ENCODE measurements around the gene LRPPRC.

LRPPRC gene

DNA sequence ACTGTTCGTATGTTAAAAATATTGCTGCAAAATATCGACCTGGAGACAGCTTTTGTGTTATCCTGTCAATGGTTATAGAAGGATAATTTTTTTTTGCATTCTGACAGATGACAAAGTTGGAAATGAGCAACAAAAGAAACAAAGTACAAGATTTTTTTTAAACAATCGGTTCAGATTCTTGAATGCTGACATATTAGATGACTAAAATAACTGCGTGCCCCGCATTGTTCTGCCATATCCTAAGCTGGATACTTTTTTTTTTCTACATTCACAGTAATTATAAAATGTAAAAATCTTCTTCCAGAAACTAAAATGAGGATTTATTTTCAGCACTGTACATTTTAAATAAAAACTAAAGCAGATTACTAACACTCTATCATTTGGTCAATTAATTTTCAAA, 89.9 kb downstream of the LRPPRC start:
- no peak for DNase-seq

DNA sequence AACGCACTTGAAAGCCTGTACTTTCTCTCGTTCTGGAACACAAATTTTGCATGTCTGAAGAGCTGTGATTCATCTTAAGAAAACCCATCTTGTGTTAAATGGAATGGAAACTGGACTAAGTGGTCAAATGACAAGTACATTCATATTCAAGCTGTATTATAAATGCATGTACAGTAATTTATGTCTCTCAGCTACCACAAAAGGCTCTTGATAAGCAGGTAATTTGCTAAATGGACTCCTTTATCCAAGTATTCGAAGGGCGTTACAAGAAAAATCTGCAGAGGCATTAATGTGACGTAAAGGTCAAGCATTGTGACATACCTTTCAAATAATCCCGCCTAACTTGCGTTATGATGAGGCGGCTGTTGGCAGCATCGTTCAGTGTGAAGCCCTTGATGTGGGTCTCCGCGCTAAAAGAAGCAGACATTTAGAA, 90.4 kb downstream of the LRPPRC start:
- DNase-seq = peak; percentile 20

DNA sequence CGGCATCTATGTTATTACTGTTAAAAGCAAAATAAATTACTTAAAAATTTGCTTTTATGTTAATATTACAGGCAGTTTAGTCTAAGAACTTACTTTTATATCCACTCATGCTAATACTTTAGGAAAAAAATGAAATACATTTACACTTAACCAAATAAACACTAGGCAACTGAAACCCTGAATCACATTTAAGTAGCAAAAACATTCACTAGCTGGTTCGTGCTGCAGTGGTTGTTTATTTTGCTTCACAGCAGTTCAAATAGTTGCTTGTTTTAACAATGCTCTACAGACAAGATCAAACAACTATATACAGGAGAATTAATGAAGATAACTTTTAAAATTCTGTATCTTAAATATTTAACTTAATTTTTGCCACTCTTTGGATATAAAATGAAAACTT, 96.2 kb downstream of the LRPPRC start:
- DNase-seq = no peak

DNA sequence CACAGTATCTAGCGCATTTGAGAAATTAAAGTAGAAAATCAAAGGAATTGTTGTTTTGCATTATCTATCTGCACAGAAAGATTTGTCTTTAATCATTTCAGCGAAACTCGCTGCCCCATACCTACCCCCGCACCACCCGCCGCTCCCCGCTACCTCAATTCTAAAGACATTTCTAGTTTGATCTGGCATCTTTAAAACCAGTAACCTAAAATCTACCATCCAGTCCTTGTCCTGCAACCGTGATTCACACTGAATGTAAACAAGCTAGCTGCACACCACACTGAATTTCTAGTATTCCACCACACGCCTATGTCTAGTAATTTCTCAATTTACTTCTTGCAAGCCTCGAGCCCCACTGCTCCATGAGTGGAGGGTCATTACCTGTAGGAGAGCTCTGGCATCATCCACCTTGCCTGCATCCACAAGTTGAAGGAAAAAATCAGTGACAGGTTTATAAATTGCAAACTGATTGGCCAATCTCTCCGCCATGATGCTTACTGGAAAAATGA, 96.9 kb downstream of the LRPPRC start:
- DNase-seq = peak; percentile 62

DNA sequence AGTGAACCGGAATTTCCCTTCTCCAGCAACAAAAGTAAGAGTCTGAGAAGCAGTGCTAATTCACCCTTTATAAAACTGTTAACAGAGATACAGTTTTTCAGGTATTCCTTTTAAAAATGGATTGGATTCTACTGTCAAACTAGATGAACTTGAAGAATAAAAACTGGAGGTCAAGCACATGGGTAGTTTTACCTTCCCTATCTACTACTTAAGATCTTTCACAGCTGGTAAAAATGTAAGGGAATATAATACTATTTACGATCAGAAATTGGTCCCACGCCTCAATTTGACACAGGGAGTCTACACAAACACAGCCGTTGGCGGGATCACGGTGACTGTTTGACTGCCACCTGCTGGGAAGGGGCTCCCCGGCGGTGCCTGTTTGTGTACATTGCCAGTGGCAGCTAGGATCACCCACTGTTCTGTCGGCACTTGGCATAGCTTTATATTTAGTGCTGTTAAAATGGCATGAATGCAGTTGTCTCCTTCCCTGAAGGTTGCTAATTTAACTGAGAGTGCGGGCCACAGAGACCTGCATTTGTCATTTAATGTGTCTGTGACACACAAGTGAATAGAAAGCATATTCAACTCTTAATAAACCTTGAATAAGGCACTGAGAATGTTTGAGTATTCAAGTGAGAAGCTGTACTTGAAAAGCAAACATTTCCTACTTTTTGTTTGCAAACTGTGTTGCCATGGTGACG, 97.5 kb downstream of the LRPPRC start:
- DNase-seq = peak; percentile 99

DNA sequence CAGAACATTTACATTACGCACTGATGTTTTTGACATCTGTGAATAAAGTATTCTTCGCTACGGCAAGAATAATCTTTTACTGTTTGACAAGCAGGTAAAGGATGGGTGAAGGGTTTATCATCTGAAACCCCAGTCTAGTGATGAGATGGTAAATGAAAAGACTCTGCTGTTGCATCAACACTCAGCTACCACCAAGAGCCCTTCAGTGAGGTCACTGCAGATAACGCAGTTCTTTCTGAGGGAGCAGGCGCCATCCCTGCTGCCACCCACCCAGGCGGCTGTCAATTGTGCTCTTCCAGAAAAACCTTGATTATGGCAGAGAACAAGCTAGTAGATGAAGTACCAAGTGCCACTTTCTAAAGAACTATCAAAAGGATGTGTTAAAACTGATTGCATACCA, 98.3 kb downstream of the LRPPRC start:
- DNase-seq = peak; percentile 82

DNA sequence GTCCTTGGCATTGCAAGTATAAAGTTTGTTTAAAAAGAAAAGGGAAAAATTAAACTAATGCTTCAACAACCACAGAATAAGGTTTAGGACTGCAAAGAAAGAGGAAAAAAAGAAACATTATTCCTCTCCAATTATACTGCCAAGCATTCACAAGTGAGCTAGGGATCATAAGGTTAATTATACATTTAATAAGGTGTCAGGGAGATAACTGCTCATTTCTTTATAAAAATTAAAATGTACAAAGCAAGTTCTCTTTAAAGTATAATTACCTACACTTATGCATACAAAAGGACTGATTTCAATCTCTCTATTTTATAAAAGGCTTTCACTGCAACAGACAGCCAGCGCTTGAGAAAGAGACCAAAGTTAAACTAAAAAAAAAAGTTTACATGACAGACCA, 98.9 kb downstream of the LRPPRC start:
- DNase-seq = peak; percentile 67

DNA sequence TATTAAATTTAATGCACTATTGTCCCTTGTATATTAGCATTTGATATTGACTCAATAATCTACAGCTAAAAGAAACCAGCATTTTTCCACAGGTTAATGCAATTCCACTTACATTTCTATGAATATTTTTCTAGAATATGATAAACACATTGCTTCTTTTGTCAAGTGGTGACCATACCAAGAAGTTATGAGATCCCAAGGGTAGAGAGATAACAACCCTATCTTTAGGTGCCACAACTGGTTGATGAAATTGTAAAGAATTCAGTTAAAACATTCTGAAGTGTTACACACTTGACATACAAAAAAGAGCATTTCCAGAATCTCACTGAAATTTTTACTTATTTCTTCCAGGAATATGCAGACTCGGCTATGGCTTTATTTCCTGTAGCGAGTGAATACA, 101.0 kb downstream of the LRPPRC start:
- no peak for DNase-seq

DNA sequence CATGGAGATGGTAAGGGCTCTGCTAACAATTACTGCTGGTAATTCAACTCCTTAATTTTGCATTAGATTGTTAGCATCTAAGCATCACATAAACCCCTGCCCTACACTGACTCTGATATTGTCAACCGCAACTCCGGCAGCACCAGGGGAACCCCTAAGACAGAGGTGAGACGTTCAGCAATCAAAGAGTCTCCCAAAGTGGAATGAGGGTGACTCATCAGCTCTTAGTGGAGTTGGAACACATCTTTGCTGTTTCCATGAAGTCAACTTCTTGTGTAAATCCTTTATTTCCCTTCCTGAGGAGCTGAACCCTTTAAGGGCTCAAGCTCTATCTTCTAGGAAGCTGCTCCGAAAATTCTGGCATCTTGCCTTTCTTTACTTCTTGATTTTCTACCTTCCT, 104.9 kb downstream of the LRPPRC start:
- DNase-seq = no peak

DNA sequence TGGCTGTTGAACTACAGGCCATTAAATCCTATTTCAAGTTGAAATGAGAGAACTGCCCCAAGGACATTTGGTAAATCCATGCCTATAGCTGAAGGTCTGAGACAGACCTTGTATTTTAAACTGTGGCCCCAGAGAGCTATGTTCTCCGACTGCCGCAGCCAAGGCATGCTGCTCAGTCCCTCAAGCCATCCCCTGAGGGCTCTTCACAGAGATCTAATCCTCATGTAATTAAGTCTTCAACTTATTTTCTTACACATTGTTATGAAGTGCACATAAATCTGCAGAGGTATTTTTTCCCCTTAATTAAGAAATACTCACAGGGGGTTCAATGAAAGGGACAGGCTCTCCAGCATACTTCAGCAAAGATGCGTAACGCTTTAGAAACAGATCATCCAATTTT, 106.4 kb downstream of the LRPPRC start:
- DNase-seq = no peak

DNA sequence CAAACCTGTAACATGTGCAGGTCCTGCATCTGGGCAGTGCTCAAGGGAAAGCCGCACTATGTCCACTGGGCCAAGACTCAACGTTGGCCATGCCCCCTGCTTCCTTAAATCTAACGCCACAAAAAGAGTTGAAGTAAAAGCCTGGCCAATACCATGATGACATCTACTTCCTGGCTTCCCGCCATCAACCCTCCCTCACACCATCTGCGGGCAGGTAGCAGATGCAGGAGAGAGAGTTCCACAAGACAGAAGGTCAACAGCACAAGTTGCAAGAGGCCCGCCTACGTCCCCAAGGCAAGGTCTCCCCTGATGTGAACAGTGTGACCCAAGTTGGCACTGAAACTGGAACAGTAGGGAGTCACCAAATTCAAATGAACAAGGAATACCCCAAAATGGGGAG, 108.6 kb downstream of the LRPPRC start:
- DNase-seq = no peak

DNA sequence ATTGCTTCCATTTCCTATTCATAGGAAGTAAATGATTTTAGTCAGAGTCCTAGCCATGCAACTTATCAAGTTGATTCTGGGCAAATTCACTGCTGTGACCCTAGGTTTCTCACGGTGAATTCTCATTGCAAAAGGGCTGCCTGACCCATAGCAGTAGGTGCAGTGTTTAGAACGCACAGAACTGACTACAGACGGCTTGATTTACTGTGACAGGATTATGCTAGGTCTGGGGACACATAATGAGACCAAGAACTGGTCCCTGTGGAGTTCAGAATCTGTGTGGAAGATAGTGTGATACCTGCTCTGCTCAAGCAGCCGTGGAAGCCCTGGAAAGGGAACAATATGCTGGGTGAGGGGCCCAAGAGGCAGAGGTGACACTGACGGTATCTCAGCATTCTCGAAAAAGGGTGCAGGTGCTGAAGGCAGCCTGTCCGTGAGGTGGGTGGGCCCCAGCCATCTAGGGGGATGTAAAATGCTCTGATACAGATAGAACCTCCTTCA, 110.6 kb downstream of the LRPPRC start:
- no peak for DNase-seq

DNA sequence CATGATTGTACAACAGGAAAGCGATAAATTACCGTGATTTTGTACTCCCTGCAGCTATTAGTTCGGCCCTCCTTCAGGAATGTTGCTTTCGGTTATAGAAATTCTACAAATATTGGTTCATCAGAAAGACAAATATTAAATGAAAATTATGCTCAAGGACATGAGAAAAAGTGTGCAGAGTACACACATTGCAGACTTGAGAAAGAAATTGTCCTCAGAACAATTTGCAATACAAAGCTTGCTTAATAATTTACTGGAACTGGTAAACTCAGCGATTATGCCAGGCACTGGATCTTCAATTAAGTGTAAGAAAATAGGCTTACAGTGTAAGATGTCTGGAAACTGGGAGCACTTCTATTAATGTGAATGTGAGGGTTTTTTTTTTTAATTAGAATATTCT, 111.1 kb downstream of the LRPPRC start:
- no peak for DNase-seq

DNA sequence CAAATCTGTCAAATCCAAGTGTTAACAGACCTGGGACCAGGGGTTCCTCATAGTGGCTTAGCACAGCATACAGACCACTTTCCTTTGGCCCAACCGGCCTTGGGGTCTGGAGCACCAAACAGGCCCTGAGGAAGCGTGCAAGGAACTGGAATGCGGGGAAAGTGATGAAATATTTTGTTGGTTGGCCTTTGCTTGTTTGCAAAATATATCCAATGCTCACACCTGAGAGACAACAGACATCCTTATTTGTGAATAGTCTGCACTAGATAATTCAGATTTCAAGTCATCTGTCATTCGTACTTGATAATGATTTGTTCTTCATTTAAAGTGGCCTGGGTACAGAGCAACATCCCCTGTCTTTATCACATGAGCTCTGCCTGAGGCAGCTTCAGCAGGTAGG, 113.5 kb downstream of the LRPPRC start:
- DNase-seq = no peak

DNA sequence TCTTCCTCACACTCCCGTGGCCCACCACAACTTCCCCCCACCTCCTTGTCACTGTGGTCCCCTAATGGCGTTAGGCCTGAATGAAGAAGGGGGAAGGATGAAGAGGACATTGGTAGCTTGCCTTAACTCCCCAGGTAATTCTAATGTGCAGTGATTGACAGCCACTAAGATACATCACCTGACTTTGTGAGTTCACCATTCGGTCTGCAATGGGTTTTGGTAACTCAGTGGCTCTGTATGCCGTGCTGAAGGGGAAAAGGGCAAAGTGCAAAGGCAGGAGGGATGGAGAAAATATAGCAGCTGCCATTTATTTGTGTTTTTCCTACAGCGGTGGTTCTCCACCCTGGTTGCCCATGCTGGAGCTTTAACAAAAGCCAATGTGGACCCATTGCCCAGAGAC, 114.8 kb downstream of the LRPPRC start:
- DNase-seq = no peak

DNA sequence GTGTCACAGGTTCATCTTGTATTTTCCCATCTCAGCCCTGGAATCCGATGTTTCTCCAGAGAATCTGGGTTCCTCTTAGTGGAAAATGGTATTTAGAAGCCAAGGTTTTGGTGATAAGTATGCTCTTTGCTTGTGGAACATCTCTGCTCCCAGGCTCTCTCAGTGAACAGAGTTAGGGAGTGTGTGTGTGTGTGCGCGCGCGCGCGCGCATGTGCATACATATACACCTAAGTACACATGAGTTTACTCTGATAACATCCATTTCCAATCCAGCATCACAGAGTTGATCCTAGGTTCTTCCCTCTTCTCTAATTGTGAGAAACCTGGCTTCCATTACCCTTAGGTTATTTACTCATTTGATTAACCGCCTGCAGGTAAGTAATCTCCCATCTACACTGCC, 115.3 kb downstream of the LRPPRC start:
- peak; percentile 61 for DNase-seq

DNA sequence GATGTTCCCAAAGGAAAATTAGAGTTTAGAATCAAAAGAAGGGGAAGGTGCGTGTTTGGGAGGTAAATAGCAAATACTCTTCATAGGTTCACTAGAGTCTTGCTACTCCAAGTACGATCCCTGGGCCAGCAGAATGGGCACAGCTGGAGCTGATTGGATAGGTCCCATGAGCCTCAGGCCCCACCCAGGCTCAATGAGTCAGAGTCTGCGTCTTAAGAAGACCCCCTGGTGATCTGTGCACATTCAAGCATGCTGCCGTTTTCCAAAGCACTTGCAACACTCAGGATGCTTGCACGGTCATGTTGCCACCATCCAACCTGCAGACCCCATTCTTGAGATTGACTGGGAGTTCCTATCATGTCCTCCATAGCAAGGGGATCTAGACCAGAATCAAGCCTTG, 116.5 kb downstream of the LRPPRC start:
- DNase-seq = no peak

DNA sequence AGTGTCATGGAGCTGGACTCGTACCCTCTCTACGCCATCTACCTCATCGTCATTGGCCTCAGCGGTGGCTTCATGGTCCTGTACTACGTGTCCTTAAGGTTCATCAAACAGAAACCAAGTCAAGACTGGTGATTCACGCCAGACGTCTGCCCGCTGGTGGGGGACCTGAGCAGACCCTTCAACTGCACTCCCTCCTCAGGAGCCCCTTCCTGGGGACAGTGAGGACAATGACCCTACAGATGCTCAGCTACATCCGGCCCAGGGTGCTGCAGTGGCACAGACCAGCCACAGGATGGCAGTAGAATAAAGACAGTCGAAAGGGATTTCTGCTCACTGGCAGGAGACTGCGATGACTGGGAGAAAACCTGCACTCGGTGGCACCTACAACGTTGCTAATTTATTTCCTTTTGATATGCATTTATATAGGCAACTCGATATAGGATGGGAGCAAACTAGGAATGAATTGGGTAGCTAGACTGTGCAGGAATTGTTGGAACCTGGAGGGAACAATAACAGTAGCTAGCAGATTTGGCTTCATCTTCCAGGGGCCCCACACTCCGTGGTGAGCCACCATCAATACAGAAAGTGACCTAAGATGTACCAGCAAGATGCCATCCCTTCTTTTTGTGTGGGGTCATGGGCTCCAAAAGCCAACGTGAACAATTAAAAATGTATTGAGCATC, 117.9 kb downstream of the LRPPRC start:
- DNase-seq = peak; percentile 79

DNA sequence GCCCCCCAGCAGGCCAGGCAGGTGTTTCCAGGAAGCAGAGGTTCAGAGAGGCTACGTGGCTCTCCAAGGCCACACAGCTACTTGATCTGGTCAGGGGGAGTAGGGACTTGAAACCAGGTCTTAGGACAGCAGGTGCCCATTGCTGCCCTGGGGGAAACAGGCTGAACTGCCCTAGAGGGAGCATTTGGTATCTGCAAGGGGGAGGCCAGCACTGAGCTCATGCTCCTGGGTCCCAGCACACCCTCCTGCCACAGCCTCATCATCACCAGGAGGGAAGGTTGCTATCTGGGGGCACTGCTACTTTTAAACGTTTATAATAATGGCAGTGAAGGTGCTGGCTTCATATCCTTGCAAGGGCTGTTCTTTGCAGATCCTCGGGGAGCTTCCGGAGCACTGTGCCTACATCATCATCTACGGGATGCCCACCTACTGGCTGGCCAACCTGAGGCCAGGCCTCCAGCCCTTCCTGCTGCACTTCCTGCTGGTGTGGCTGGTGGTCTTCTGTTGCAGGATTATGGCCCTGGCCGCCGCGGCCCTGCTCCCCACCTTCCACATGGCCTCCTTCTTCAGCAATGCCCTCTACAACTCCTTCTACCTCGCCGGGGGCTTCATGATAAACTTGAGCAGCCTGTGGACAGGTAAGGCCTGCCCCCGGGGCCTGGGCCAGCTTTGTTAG, 120.9 kb downstream of the LRPPRC start:
- DNase-seq = no peak

DNA sequence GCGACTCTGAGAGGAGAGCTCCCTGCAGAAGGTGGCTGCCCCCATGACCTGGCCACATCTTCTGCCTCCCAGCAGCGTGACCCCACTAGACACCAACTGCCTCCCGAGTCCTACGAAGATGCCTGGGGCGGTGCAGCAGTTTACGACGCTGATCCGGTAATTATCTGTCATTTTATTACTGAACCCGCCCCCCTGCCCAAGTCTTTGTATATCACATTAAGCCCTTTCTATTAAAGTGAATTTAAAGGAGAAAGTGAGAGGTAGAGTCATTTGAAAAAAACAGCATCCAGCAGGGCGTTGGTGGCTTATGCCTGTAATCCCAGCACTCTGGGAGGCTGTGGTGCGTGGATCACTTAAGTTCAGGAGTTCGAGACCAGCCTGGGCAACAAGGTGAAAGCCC, 123.6 kb downstream of the LRPPRC start:
- DNase-seq = no peak

DNA sequence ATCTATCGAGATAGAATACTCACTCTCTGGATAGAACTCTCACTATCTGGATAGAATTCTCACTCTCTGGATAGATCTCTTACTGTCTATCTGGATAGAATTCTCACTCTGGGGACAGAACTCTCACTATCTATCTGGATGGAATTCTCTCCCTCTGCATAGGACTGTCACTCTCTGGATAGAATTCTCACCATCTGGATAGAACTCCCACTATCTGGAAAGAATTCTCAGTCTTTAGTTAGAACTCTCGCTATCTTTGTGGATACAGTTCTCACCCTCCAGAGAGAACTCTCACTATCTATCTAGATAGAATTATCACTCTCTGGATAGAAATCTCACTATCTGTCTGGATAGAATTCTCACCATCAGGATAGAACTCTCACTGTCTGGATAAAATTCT, 140.5 kb downstream of the LRPPRC start:
- no peak for DNase-seq

DNA sequence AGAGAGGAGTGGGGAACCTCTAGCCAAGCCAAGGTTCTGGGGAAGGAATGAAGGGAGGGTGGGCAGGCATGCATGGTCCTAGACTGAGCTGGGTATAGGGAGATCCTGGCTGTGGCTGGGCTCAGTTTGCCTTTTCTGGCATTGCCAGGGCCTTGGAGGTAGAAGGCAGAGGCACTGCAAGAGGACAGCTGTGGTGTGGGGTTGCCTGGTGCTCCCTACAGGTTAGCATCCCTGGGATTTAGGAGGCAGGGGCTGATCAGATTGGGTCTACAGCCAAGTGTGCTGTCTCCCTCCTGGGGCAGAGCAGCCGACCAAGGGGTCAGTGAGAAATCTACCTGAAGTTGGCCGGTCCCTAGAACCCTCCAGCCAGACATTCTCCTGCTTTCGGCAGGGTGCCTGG, 141.1 kb downstream of the LRPPRC start:
- no peak for DNase-seq

DNA sequence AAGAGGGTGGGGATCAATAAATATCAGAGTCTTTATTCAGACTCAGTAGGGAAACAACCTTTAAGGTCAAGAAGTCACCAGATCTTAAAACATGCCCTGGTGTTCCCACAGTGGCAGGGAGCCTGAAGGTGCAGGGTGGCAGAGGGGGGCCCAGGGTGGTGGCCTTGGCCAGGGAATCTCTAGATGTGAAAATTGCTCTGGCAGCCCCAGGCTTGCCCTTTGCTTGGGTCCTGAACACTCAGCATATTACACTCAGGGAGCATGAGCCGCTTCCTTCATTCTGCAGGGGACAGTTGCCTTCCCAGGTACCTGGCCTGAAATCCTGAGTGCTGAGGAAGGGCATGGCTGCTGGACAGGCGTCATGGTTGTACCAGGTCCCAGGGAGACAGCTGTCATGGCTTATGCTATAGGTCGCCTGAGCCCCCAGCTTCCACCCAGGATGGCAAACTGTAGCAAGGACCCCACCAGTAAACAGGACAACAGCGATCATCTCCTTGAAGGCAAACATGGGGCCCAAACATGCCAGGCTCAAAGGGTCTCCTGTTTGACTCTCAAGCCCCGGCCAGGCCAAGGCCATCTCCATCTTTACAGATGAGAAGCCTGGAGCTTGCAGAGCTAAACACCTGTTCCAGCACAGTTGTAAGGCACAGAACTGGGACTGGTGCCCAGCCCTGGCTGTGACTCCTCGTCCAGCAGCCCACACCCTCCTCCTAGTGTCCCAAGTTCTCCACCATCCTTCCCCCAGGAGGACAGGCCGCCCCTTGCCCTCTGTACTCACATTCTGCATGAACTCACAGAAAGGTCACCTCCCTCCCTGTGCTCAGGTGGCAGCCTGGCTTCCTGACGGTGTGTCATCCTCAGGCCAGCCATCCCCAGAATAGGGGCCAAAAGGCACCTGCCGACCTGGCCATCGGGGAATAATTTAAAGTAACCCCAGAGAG, 142.4 kb downstream of the LRPPRC start:
- no peak for DNase-seq
